ENCODE measurements around the gene ELP5. TPM values are rescaled to one million over a fixed set of nuclear protein-coding genes. Genes with fewer than 3 reads are reported as not detected.

ELP5 gene
- total and polyA plus RNA-seq, 2 donors (not counting 3 experiments of a cell fraction or from before 2014, with no cell fraction given): 44.4 to 54.7 TPM

- no peak for DNase-seq (ENCODE audit: low read depth, low spot score)
- H3K4me1 ChIP-seq (ENCODE audit: control insufficient read depth, extremely low read depth, insufficient read depth, low read length): no peaks in the 10 kb centered on the region
- no peaks in the 10 kb centered on the region for H3K9me3 ChIP-seq (replicated peaks; ENCODE audit: control insufficient read depth, insufficient read depth, low read length)
- FAIRE-seq: no peak
- H4K20me1 ChIP-seq (replicated peaks; ENCODE audit: control insufficient read depth, extremely low read depth, insufficient read depth, low read length): peaks cover 4% of the 10 kb centered on the region
- ChIA-PET CTCF (interaction anchor here (0.9 kb wide), 1 partner anchor 9 kb away, joined by 3 read pairs; no protein-coding TSS in a partner anchor), POLR2A (no interaction called here)
- H3K9ac ChIP-seq (replicated peaks; ENCODE audit: extremely low read depth, insufficient read depth, low read length): no peak overlapping the region
- no peak overlapping the region for H3K27ac ChIP-seq (ENCODE audit: insufficient read depth, low read depth, low read length)
- H3K36me3 ChIP-seq (ENCODE audit: control insufficient read depth in 2 of 2, extremely low read depth in 1 of 2, insufficient read depth in 2 of 2, low read length in 2 of 2): peaks cover 12 to 32% of the 10 kb centered on the region in 2 experiments
- H3K79me2 ChIP-seq (ENCODE audit: control insufficient read depth, insufficient read depth, low read length): peaks cover 37% of the 10 kb centered on the region
- no peak overlapping the region for H3K4me2 ChIP-seq (ENCODE audit: insufficient read depth, low read length)
- BruUV-seq (replicated peaks): no TSS peak
- H2AFZ ChIP-seq (ENCODE audit: low read depth, low read length): no peak overlapping the region
- intact Hi-C loops (cut with micrococcal nuclease) (no loop called here), dilution Hi-C loops (cut with MboI; ENCODE audit: extremely low pct_ligation_motif_present, low sequenced_read_pairs) (no loop called here)
- H3K27me3 ChIP-seq (ENCODE audit: control insufficient read depth in 2 of 2, insufficient read depth in 2 of 2, low read length in 2 of 2): no peaks in the 10 kb centered on the region
- H3K9me1 ChIP-seq (replicated peaks; ENCODE audit: control insufficient read depth, extremely low read depth, insufficient read depth, low read length): no peaks in the 10 kb centered on the region
- no peak overlapping the region for H3K4me3 ChIP-seq (replicated peaks in 1 of 3; ENCODE audit: insufficient read depth in 1 of 3, low read depth in 1 of 3, low read length in 3 of 3)
- no peak for TF ChIP-seq GATA2 (IDR thresholded peaks at IDR 0.05; ENCODE audit: insufficient read depth, insufficient read length, low read depth, low read length)
- no peak for TF ChIP-seq MAX (IDR thresholded peaks at IDR 0.05; ENCODE audit: insufficient read depth, insufficient read length)
- no peak for TF ChIP-seq CTCF (IDR thresholded peaks at IDR 0.05; ENCODE audit: extremely low read depth in 1 of 2, insufficient read depth in 1 of 2, low read depth in 1 of 2, low read length in 2 of 2)
- TF ChIP-seq EZH2 (IDR thresholded peaks at IDR 0.05; ENCODE audit: borderline replicate concordance, low read depth, low read length, severe bottlenecking): no peak
- TF ChIP-seq FOS (IDR thresholded peaks at IDR 0.05; ENCODE audit: borderline replicate concordance, insufficient read depth, low read length): no peak
- TF ChIP-seq POLR2A (IDR thresholded peaks at IDR 0.05; ENCODE audit: low read depth, low read length): no peak
- no peak for TF ChIP-seq MYC (IDR thresholded peaks at IDR 0.05; ENCODE audit: low read depth, low read length)
- no peak for TF ChIP-seq POLR2AphosphoS5 (IDR thresholded peaks at IDR 0.05; ENCODE audit: insufficient read depth, low read depth, low read length)
- no peak for TF ChIP-seq JUN (IDR thresholded peaks at IDR 0.05; ENCODE audit: borderline replicate concordance, insufficient read depth, insufficient read length, low read depth)
Measured at GRCh38 chr17:7229504-7229903, 22.5 kb upstream of the ELP5 start.
